Thoracic aorta (tissue), 2 donors: ENCODE data around the gene SLC26A3. TPM values are rescaled to one million over a fixed set of nuclear protein-coding genes. Genes with fewer than 3 reads are reported as not detected.
"Not testable (repeated sequence)": the region's sequence is repeated elsewhere in the genome, so short reads cannot be mapped to it uniquely, and the experiment has no call there.

ENCODE experiments used
- ATAC-seq: fragments of 150-250 bp; one replicate; pipeline ENCODE4 v1.8.0; 2017; ENCODE audit warnings: low read depth; ENCODE audit not compliant: insufficient number of reproducible peaks, low FRiP score
- DNase-seq: peaks from one replicate; pipeline ENCODE4 v3.0.0-alpha.2; 2020; ENCODE audit warnings: low spot score
- H3K27ac ChIP-seq, 2 donors: fragments of 200-600 bp; sonication (generic); 1 replicate in 1 of 2; 2 replicates in 1 of 2; pipeline ENCODE4 v1.5.1; 2016; ENCODE audit warnings: mild to moderate bottlenecking in 2 of 2, moderate library complexity in 2 of 2
- H3K27me3 ChIP-seq: fragments of 200-600 bp; sonication (generic); replicated peaks from 2 replicates; pipeline ENCODE4 v1.6.0; 2016; ENCODE audit warnings: mild to moderate bottlenecking; ENCODE audit not compliant: insufficient read depth
- H3K36me3 ChIP-seq: fragments of 200-600 bp; sonication (generic); one replicate; pipeline ENCODE4 v1.5.1; 2016
- H3K4me1 ChIP-seq, 2 donors: fragments of 200-600 bp; sonication (generic); 1 replicate in 1 of 2; 2 replicates in 1 of 2; pipeline versions ENCODE4 v1.5.1 to v1.6.0; 2016; ENCODE audit warnings: low read depth in 2 of 2, mild to moderate bottlenecking in 1 of 2; ENCODE audit not compliant: control insufficient read depth in 1 of 2
- H3K4me3 ChIP-seq: fragments of 200-600 bp; sonication (generic); 2 replicates; pipeline ENCODE4 v1.5.1; 2016; ENCODE audit warnings: mild to moderate bottlenecking
- H3K9me3 ChIP-seq: fragments of 200-600 bp; sonication (generic); 2 replicates; pipeline ENCODE4 v1.5.1; 2016
- CTCF ChIP-seq: fragments of 200-600 bp; sonication (generic); IDR thresholded peaks from one replicate; pipeline ENCODE4 v1.5.1; 2019; ENCODE audit warnings: antibody characterized with exemption
- total RNA-seq, 2 donors: library from RNA; depleted of rRNA; stranded (reverse); fragments of >200 nt; gene quantifications; one replicate each; pipeline versions ENCODE4 v1.1.0 to v1.2.3, GENCODE V29; 2016

The SLC26A3 gene
- not detected for total RNA-seq

GRCh38 chr7:107803009-107803610 is at the start of gene SLC26A3:
TSS of gene SLC26A3 (minus strand) at chr7:107803223. CDS start at chr7:107794509, 8,714 bp downstream.
- Histone ChIP-seq H3K27me3 (no peaks in the 10 kb centered on the region), H3K4me3 (no peak within 1 kb of the TSS), H3K4me1 (no peaks in the 10 kb centered on the region), H3K36me3 (no peaks in the 10 kb centered on the region), H3K27ac (no peak within 1 kb of the TSS), H3K9me3 (no peaks in the 10 kb centered on the region)
- no peak for TF ChIP-seq CTCF
- no peak for ATAC-seq
- DNase-seq, result no peak

GRCh38 chr7:107850643-107851042 is 47.6 kb upstream of the SLC26A3 start:
- Histone ChIP-seq H3K4me3 (no peak overlapping the region), H3K9me3 (no peaks in the 10 kb centered on the region), H3K36me3 (no peaks in the 10 kb centered on the region), H3K27me3 (no peaks in the 10 kb centered on the region), H3K27ac (no peak overlapping the region), H3K4me1 (no peaks in the 10 kb centered on the region)
- no peak for TF ChIP-seq CTCF
- no peak for ATAC-seq
- no peak for DNase-seq

- no peak for TF ChIP-seq CTCF
- ATAC-seq, result no peak
These were observed 47.2 kb upstream of the SLC26A3 start for GRCh38 chr7:107850216-107850615.

GRCh38 chr7:107848211-107848610 is 45.2 kb upstream of the SLC26A3 start:
- H3K9me3 ChIP-seq, H3K36me3 ChIP-seq, H3K4me3 ChIP-seq, H3K27me3 ChIP-seq, H3K4me1 ChIP-seq, H3K27ac ChIP-seq, DNase-seq, ATAC-seq: not testable (repeated sequence)

More at GRCh38 chr7:107850216-107850615, 47.2 kb upstream of the SLC26A3 start:
- H3K9me3 ChIP-seq, result no peaks in the 10 kb centered on the region
- H3K27me3 ChIP-seq, result no peaks in the 10 kb centered on the region
- no peak overlapping the region for H3K4me3 ChIP-seq
- no peaks in the 10 kb centered on the region for H3K4me1 ChIP-seq
- no peak overlapping the region for H3K27ac ChIP-seq
- H3K36me3 ChIP-seq, result no peaks in the 10 kb centered on the region
- DNase-seq, result no peak

GRCh38 chr7:107847836-107848175 is 44.8 kb upstream of the SLC26A3 start:
- H3K4me1 ChIP-seq, DNase-seq, H3K27ac ChIP-seq, H3K36me3 ChIP-seq, H3K27me3 ChIP-seq, H3K4me3 ChIP-seq, H3K9me3 ChIP-seq, ATAC-seq: not testable (repeated sequence)

GRCh38 chr7:107847168-107847835 is 44.3 kb upstream of the SLC26A3 start:
- no peaks in the 10 kb centered on the region for H3K27me3 ChIP-seq
- H3K36me3 ChIP-seq, result no peaks in the 10 kb centered on the region
- no peak overlapping the region for H3K27ac ChIP-seq
- H3K4me1 ChIP-seq, result no peaks in the 10 kb centered on the region
- ATAC-seq (no peak), DNase-seq (no peak)
- H3K9me3 ChIP-seq, result no peaks in the 10 kb centered on the region
- H3K4me3 ChIP-seq, result no peak overlapping the region
- TF ChIP-seq CTCF, result no peak
